DLD1 (cell line): ENCODE results near the gene HIKESHI.
"Not testable (repeated sequence)": the region's sequence is repeated elsewhere in the genome, so short reads cannot be mapped to it uniquely, and the experiment has no call there.

Experiments
- in situ Hi-C: cut with HindIII; loops from 2 replicates; pipeline ENCODE4 v1.10.0; 2017; ENCODE audit warnings: low sequenced_read_pairs

HIKESHI gene, protein sequence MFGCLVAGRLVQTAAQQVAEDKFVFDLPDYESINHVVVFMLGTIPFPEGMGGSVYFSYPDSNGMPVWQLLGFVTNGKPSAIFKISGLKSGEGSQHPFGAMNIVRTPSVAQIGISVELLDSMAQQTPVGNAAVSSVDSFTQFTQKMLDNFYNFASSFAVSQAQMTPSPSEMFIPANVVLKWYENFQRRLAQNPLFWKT

DNA sequence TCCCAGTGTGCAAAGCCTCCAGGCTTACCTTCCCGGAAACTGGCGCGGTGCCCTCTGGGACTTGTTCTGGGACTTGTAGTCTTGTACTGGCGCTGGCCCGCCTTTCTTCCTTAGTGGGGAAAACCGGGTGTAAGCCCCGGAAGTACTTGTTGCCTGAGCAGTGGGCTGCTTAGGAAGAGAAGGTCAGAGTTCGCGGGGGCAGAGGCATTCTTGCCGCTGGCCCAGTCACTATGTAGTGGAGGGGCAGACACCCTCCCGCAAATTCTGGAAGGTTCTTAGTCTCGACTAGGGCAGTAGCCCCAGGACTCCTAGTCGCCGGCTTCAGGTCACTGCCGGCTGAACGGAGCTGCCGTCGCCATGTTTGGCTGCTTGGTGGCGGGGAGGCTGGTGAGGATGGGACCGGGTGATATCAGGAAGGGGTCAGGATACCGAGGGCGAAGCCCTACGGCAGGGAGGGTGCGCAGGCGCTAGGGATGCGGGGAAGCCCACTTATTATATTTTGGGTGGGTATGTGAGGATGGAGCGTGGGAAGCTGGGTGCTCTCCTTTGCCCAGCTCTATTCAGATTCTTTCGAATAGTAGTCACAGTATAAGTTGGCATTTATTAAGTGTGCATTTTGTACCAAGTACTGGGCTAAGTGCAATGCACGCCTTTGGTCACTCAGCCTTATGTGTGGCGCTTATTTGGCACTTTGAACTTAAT, at the start of gene HIKESHI:
Gene HIKESHI, plus strand, starts transcription at position 149 of the 702 bp plus-strand sequence. Its CDS starts 209 bp downstream, at position 358.
- in situ Hi-C loops, result no loop called here

DNA sequence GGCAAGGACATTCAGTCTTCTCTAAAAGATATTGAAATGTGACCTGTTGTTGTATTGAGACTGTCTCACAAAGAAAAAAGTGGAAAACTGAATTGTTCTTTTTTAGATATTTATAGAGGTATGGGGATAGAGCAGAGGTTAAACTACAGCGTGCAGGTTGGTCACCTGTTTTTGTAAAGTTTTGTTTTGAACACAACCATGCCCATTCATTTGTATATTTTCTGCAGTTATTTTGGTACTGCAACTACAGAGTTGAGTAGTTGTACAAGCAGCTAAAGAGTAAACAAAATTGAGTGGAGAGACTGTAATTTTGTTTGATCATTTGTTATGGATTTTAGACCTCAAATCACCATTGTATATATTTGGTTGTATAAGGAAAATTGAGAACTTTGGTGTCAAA, 46.1 kb upstream of the HIKESHI start:
- in situ Hi-C loops, result no loop called here

DNA sequence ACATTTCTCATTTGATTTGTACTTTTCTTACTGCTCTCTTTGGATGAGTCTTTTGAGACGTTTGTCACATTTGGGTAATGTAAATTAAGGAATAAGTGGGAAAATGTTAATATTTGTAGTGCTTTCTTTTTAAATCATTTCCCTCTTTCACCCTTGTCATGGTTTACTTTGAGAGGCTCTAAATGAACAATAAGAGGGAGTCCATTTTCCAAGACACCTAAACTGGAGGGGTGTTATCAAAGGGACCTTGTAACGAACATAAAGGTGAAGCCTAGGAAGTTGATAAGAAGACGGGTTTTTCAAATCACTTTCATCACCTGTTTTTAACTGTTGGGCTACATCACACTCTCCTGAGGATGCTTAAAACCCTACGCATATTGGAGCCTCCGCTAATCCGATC, 45.4 kb upstream of the HIKESHI start:
- in situ Hi-C loops, result no loop called here

DNA sequence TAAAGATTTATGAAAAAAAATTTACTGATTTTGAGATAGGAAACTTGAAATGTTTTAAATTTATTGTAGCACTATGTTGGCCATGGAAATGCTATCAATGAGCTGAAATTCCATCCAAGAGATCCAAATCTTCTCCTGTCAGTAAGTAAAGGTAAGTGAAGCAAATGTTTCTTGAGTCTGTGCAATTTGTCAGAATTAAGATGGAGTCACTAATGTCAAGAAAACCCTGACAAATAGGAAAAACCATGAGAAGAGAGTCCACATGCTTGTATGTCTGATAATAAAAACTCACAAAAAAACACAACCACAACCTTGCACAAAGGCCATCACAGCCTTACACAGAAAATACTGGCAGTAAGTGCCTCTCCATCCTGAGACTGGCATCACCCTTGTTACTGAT, 44.6 kb upstream of the HIKESHI start:
- in situ Hi-C loops, result no loop called here

DNA sequence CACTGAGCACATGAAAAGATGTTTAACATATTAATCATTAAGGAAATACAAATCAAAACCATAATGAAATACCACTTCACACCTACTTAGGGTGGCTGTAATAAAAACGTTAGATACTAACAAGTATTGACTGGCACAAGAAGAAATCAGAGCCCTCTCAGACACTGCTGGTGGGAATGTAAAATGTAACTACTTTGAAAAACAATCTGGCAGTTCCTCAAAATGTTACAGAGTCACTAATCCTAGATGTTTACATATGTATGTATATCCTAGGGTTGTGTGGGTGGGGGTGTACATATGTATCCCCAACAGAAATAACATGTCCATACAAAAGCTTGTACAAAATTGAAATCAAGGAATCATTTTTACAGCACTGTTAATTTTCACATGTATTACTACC, 42.3 kb upstream of the HIKESHI start:
- in situ Hi-C loops, result no loop called here

DNA sequence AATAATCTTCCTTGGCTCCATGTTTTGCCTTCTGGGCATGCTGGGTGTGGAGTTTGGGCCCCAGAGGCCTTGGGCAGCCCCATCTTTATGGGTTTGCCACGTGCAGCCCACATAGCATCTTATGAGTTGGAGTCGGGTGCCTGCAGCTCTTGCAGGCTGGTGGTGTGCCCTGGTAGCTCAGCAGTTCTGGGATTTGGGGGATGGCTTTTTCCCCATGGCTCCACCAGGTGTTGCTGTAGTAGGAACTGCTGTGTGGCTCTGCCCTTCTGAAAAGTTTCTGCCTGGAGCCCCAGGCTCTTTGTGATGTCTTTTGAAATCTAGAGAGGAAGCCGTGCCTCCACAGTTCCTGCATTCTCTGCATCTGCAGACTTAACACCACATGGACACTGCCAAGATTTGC, 40.7 kb upstream of the HIKESHI start:
- in situ Hi-C loops, result no loop called here

DNA sequence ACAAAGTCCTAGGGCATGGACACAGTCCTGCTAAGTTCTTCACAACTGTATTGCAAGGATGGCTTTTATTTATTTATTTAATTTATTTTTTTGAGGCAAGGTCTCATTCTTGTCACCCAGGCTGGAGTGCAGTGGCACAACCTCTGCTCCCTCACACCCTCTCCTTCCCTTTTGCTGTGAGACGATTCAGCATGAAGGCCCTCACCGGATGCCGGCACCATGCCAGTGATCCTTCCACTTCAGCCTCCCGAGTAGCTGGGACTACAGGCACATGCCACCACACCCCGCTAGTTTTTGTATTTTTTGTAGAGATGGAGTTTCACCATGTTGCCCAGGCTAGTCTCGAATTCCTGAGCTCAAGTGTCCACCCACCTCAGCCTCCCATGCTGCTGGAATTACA, 39.7 kb upstream of the HIKESHI start:
- in situ Hi-C loops, result no loop called here

DNA sequence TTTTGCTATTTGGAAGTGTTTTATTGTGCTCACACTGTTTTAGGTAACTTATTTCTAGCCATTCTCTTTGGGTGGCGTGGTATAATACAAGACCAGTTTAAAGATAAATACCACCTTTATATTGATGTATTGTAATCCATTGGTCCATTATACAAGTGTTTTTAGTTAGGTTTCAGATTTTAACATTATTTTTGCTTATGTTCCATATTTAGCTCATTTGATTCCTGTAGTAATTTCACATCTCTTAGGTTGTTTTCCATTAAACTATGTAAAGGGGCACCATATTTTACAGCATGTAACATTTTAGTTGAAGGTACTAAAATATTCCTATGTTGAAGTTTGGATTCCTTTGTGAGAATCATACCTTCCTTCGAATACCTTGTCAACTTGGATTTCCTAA, 37.4 kb upstream of the HIKESHI start:
- in situ Hi-C loops, result no loop called here

DNA sequence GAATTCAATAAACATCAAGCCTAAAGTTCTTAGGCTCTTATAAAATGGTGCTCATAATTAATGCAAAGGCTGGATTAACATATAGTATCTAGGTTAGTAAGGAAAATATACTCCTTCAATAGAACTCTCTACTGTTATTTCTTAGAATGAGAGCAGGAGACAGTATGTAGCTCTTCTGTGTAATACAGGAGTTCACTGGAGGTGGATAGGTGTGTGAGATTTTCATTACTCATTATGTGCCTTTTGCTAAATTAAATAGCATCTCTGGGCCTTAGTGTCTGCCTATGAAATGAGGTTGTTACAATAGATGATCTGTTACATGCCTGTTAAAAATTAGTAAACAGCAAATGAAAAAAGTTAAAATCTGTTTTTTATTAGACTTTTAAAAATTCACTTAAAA, 36.8 kb upstream of the HIKESHI start:
- in situ Hi-C loops, result no loop called here

DNA sequence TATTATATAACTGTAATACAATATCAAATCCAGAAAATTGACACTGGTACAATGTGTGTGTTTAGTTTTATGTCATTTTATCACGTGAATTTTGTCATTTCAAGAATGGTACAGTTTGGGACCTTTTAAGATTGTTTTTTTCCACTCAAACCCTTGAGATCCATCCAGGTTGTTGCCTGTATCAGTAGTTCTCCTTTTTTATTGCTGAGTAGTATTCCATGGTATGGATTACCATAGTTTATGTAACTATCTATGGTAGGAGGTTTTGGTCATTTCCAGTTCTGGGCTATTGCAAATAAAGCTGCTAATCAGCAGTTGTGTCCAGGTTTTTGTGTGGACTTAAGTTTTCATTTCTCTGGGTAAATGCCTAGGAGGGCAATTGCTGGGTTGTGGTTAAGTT, 32.4 kb upstream of the HIKESHI start:
- in situ Hi-C loops, result no loop called here

DNA sequence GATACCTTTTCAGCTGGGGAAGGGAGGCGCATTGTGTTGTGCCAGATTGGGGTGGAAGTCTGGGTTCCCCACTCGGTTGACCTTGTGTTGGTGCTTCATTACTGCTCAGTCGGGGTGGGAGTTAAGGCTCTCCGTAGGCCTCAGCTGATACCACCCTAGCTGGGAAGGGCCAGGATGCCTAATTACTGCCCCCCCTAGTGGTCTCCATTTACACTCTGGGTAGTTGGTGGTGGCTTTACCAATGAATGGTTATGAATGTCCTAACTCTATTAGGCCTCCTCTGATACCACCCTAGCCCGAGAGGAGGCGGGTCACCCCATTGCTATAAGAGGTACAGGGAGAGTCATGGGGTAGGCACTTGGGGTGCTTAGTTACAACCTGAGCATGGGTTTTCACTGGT, 27.5 kb upstream of the HIKESHI start:
- in situ Hi-C loops, result no loop called here

DNA sequence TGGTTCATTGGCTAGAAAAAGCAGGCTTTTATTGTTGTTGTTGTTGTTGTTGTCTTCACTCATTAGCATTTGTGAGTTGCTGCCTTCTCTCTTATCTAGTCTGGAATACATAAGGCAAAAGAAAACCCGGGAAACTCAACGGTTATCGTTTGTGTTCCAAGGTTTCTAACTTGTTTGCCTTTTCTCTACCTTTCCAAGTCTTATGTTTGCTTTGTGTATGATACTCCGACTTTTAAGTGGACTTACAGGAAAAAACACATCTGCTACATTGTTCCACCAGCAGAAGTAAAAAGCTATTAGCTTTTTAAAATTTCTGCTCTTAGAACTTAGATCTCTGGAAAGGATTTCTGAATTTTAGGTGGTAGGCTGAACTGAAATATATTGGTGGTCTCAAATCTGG, 27.0 kb upstream of the HIKESHI start:
- in situ Hi-C loops, result no loop called here

DNA sequence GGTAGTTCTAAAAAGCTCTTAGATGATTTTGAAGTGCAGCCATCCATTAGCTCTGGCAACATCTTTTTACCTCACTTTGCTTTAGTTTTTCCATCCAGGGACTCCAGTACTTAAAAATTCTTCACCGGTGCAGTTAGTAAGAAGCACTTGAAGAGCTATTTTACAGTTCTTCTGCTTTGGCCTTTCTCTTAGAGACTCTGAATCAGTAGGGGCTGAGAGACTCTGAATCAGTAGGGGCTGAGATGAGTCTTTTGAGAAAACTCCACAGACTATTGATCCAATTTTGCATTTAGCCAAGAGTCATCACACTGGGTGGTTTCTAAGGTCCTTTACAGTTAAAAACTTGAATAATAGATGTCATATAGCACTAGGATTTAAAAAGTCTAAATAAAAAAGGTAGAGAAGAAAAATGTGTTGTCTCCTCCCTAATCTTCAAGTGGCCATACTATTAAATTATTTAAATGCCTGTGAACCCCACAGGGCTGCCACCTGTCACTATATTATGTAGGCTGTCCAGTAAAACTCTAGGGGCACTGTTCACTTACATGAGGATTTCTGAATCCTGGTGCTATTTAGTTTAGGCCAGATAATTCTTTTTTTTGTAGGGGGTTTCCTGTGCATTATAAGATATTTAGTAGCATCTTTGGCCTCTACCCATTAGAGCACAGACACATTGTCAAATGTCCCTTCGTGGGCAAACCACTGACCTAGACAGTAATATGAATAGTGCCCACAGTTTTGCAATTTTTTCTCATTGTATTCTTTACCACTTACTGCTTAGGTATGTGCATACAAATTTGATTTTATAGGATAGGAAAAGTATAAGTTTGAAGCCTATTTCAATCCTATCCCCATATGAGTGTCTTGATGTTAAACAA, 26.3 kb upstream of the HIKESHI start:
- in situ Hi-C loops, result no loop called here

DNA sequence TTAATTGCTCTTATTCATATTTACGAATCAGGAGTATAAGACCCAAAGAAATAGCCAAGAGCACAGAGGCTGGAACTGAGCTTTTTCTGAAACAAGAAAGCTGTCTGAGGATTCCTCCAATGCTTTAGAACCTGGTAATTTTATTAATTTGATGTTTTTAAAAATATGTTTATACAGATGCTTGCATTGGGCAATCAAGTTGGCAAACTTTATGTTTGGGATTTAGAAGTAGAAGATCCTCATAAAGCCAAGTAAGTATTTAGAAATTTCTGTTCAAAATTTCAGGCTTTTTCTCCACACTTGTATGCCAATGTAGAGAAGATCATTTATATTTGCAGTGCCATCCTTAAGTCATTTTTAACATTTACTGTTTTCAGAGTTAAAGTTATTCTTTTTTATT, 24.3 kb upstream of the HIKESHI start:
- in situ Hi-C loops, result no loop called here

DNA sequence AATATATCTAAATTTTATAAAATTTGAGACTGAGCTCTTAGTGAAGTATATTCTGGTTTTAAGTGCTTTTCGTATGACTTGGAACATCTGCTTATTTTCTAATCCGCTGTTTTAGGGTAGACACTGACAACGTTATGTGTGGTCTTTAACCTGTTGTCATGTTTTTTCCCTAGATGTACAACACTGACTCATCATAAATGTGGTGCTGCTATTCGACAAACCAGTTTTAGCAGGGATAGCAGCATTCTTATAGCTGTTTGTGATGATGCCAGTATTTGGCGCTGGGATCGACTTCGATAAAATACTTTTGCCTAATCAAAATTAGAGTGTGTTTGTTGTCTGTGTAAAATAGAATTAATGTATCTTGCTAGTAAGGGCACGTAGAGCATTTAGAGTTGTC, 23.8 kb upstream of the HIKESHI start:
- in situ Hi-C loops, result no loop called here

DNA sequence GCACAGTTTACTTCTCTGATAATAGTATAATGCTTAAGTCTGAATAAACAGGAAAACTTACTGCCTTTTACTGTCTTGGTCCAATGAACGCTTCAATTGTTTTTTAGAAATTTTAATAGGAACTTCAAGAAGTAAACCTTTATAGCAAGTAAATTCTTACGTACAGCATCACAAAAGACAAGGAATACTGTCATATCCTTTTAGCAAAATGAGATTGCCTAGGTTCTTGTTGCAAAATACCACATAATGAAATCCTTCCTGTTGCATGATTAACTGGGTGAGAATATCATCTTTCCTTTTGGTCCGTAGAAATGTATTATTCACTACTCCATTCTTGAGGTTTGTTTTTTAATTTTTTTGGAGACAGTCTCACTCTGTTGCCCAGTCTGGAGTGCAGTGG, 22.3 kb upstream of the HIKESHI start:
- in situ Hi-C loops, result no loop called here

DNA sequence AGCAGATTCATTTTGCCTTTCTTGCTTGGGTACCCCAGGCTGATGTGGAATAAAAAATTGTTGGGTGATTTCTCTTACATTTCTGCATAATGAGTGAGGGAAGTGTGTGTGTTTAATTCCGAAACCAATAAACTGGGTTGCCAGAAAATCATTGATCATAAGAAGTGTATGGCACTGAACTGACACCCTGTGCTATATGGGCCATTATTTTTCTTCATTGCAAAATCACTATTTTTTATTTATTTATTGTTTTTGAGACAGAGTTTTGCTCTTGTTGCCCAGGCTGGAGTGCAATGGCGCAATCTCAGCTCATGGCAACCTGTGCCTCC, 14.6 kb upstream of the HIKESHI start:
- in situ Hi-C loops, result no loop called here

DNA sequence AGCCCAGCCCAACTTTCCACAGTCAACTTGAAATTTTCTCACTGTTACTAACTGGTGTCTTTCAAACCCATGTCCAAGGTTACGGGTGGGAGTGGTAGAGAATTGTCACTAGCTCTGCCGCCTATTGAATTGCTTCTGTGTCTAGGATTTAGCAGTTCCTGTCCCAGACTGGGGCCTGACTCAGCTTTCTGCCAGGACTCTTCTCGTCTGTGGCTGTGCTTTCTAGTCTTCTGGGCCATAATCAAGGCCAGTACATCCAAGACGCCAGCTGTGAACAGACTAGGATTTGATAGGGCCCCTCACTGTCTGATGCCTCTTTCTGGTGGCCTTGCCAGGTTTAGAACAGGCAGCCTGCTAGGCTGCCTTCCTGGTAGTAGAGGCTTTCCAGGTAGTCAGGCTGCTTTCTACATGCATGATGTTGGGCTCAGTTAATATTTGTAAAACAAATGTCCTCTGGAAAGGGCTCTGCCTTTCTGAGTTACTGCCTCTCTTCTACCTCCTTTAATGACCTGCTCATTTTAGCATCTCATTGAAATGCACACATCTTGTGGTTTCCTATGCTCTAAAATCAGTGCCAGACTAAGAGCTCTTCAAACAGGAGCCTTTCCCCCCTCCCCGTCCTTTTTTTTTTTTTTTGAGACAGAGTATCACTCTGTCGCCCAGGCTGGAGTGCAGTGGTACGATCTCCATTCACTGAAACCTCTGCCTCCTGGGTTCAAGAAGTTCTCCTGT, 13.1 kb upstream of the HIKESHI start:
- in situ Hi-C loops, result no loop called here

DNA sequence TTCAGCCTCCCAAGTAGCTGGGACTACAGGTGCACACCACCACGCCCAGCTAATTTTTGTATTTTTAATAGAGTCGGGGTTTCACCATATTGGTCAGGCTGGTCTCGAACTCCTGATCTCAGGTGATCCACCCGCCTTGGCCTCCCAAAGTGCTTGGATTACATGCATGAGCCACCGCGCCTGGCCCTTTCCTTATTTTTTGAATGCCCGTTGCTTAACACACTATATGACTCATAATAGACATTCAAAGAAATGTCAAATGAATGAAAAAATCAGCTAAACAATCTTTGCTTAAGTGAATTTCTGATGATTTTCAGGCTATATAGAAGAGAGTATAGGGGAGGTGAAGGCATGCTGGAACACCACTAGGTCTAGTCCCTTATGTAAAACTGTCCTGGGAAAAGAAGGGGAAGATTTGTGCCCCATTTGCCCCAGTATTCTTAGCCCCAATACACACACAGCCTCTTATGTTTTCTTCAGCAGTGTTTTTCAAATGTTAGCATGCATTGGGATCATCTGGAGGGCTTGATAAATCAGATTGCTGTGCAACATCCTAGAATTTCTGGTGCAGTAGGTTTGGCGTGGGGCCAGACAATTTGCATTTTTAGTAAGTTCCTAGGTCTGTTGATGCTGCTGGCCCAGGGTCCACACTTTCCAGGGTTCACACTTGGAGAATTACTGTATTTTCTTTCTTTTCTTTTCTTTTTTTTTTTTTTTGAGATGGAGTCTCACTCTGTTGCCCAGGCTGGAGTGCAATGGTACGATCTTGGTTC, 12.3 kb upstream of the HIKESHI start:
- in situ Hi-C loops, result not testable (repeated sequence)

DNA sequence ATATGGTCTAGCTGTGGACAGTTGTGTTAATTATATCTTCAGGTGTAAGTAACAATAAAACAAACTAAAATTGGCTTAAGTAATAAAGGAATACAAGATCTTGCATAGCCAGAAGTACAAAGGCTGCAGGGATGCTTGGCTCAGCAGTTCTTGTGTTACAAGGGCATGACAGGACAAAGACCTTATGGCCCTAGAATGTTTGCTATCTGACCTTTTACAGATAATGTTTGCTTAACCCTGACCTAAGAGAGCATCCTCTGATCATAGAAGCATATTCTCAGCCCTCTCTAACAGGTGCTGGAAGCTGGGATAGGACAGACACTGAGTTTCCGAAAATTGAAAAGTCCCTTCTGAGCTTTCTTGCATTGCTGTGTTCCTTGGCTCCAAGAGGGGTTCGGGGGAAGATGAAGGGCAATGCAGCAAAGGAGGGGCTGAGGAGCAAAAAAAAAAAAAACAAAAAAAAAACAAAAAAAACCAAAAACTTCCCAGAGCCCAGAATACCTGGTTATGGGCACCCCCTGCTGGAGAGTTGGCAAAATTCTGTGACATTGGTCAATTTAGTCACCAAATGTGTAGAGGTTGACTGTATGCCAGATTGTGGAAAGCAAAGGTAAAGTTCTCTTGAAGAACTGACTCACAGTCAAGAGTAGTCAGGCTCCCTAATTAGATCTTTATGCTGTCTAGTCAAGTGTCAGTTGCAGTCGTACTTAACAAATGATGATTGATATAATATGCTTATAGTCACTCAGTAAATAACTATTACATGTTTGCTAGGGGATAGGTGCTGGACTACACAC, 10.4 kb upstream of the HIKESHI start:
- in situ Hi-C loops, result no loop called here
